Stimulated activated naive CD8-positive, alpha-beta T cell treated with anti-CD3 and anti-CD28 coated beads, Interleukin-15, Interleukin-2, amounts not matched to agents 100 U/mL and 50 U/mL, for 24 hours (primary cell): ENCODE data around the gene BARX1.
A peak's percentile ranks its signal among the peaks of the same experiment; 100 is the strongest.

Source experiments
- ATAC-seq: fragments of 150-1000 bp; cut with Tn5 transposase; one replicate; pipeline ENCODE4 v1.10.0; 2021
- DNase-seq: peaks from one replicate; pipeline ENCODE4 v3.0.0; 2021

Gene BARX1

DNA sequence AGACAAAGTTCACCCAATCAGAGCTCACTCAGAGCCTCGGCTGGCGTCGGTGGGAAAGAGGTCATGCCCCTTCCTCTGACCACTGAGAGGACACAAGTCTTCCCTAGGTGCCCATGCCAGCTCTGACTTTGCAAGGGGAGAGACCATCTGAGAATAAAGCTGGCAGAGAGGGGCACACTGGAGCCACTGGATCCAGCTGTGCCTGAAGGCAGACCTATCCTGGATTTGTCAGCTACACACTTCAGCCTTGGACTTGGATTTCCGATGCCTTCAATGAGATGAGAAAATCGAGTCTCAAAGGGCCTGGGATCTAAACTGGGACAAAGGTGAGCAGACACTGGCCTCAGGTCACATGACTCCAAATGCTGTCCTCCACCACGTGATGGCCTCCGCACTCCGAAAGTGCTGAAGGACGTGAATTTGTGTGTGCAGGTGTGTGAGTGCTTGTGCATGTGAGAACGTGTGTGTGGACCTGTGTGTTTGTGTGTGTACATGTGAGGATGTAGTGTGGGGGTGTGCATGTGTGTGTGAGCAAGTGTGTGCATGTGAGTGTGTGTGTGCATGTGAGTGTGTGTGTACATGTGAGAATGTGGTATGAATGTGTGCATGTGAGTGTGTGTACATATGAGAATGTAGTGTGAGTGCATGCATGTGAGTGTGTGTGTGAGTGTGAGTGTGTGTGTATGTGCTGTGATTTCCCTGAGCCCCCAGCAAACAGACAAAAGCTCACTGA is 37.9 kb downstream of the BARX1 start:
- no peak for ATAC-seq
- DNase-seq, result no peak

DNA sequence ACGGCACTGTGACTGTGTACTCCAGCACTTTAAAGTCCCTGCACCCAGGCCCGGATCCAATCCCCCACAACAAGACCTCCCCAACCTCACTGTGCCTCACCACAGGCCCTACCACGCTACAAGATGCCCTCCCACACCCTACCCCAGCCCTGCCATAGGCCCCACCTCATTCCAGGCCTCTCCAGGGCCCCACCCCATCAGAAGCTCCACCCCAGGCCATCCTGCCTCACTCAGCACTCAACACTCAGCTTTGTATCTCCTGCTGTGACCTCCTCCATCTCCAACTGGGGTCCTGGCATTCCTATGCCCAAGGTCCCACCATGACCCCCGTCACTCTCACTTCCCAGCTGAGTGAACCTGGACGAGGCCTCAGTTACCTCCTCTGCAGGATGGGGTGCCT is 38.8 kb downstream of the BARX1 start:
- DNase-seq (no peak), ATAC-seq (no peak)

GRCh38 chr9:93911801-93912554 is 43.2 kb downstream of the BARX1 start:
- no peak for DNase-seq
- ATAC-seq, result no peak

DNA sequence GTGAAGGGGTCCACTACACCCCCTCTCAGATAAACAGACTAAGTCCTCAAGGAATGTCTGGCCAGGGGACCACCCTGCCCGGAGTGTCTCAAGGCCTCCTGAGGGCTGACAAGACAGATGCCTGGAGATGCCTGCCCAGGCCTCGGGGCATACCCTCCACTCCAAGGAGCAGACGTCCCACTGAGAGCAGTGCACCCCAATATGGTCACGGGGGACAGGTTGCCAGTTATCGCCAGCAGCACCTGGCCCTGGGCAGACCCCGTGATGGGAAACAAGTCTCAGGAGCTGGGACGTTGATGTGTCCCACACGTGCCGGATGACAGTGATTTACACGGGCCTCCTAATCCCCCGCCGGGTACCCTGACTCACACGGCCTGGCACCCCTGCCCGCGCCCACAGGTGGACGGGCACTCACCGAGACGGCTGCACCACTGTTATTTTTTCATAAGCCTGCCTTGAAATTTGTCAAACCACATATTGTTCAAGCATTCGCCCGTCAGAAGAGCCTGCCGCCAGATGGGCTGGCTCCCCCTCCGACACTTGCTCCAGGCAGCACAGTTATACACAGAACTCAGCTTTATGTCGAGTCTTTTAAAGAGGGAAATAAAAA is 43.9 kb downstream of the BARX1 start:
- DNase-seq (no peak), ATAC-seq (no peak)

GRCh38 chr9:93910598-93910997 is 44.6 kb downstream of the BARX1 start:
- ATAC-seq (no peak), DNase-seq (no peak)

- no peak for DNase-seq
- no peak for ATAC-seq
Observed at GRCh38 chr9:93910196-93910595, 45.0 kb downstream of the BARX1 start.

DNA sequence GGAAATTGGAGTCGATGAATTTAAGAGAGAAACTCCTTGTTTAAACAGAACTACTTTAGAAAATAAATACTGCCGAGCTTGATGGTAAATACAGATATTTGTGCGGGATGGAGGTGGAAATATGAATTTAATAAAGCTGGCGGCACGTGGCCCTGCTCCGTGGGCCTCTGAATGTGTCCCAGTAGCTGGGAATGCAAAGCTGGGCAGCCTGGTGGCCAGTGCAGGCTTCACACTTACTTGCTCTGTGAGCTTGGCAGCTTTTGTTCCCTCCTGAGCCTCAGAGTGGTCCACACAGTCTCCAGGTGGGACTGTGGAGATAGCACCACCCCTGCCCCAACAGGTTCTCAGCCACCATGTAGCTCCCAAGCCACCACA is 45.9 kb downstream of the BARX1 start:
- no peak for ATAC-seq
- DNase-seq, result no peak

DNA sequence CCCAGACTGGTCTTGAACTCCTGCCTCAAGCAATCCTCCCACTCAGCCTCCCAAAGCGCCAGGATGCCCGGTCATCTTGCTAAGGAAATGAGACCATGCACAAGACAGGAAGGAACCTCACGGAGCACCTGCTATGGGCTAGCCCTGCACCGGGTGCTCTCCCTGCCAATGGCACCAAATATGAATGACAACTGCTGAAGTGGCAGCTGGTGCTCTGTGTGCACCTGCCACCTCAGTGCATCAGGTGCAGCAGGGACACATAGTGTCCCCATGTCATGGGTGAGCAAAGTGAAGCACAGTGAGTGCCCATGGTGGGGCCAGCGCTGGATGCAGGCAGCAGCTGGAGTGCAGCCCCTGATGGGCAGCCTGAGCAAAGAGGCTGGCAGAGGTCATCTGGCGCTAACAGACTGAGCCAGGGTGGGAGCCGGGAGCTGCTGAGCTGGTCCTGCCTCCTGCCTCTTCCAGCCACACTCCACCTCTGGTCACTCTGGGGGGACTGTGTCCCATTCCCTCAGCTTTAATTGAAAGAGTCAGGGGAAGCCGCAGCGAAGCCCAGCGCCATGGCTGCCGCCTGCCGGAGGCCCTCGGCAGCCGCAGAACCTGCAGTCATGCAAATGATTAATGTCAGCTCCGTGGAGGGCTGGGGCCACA is 46.4 kb downstream of the BARX1 start:
- ATAC-seq, result no peak
- DNase-seq, result no peak

DNA sequence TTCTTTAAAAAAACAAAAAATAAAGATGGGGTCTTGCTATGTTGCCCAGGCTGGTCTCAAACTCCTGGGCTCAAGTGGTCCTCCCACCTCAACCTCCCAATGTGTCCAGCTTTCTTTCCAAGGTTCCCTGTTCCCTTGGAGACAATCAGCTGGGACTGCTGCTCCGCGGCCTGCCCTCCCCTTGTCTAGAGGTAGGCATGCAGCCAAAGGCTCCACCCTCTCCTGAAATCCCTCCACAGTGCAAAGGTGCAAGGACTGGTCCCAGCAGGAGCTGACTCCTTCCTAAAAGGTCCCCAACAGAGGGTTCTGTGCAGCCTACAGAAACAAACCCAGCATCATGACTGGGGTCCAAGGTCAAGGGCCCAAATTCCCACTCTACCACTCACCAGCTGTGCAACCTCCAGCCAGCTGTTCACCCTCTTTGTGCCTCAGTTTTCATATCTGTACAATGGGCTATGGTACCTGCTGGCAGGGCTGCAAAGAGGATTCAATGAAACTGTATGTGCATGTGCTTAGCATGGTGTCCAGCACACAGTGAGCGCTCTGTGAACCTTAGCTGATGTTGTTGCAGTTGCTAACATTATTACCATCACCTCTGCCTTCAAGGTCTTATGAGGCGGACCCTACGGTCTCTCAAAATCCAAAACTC is 47.5 kb downstream of the BARX1 start:
- no peak for ATAC-seq
- no peak for DNase-seq

DNA sequence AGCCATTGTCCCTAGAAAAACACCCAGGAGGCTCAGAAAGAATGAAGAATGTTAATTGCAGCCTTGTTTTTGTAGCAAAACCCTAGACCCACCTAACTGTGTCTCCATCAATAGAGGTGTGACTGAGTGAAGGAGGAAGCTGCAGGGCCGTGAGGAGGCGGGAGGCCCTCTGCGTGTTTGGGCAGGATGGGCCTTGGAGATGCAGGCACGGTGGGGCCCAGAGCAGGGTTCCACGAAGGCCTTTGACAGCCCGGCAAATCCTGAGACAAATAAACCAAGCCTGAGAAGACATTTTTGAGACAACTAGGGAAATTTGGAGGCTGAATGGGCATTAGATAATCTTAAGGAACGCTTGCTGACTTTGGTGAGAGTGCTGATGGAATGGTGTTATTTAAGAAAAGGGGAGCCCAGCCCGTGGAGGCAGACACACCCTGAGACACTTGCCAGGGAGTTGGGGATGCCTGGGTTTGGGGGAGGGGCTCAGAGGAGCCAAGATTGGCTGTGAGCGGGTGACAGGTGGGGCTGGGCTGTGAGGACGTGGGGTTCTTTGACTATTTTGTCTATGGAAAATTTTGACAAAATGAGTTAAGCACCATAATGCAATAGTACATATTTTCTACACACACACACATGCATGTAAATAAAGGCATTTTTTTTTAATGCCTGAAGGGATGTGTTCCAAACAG is 48.8 kb downstream of the BARX1 start:
- DNase-seq (no peak), ATAC-seq (no peak)

- no peak for DNase-seq
- ATAC-seq, result no peak
Observed at GRCh38 chr9:93905473-93906133, 49.6 kb downstream of the BARX1 start.

GRCh38 chr9:93904649-93905472 is 50.3 kb downstream of the BARX1 start:
- no peak for DNase-seq
- peak; percentile 16 for ATAC-seq

DNA sequence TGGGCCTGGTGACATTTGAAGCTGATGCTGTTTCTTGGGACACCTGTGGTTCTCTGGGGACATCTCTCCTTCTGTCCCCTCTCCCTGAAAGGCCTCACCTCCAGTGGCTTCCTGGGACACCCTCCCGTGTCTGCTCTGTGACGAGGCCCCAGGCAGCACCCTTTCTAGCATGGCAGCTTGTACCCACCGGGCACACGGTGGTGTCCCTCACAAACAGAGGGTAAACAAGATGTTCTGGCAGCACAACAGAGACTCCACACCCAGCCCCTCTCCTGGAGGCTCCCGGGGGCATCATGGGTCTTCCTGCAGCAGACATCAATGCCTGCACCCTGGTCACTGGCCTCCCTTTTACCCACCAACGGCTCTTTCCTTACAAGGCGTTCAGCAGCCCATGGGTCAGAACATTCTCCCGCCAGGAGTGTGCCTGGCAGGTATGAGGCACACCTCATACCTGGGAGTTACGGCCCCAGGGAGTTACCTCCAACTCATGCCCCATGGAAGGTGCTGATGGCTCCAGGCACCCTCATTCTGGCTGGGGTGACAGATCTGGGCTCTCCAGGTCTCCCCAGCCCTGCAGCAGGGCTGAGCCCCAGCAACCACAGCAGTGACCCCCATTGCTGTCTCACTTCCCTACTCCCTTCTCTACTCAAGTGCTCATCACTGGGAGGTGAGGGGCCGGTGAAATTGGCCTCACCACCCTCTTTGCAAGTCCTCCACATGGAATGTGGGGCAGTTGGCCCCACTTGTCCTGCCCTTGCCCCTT is 51.1 kb downstream of the BARX1 start:
- ATAC-seq (no peak), DNase-seq (no peak)

DNA sequence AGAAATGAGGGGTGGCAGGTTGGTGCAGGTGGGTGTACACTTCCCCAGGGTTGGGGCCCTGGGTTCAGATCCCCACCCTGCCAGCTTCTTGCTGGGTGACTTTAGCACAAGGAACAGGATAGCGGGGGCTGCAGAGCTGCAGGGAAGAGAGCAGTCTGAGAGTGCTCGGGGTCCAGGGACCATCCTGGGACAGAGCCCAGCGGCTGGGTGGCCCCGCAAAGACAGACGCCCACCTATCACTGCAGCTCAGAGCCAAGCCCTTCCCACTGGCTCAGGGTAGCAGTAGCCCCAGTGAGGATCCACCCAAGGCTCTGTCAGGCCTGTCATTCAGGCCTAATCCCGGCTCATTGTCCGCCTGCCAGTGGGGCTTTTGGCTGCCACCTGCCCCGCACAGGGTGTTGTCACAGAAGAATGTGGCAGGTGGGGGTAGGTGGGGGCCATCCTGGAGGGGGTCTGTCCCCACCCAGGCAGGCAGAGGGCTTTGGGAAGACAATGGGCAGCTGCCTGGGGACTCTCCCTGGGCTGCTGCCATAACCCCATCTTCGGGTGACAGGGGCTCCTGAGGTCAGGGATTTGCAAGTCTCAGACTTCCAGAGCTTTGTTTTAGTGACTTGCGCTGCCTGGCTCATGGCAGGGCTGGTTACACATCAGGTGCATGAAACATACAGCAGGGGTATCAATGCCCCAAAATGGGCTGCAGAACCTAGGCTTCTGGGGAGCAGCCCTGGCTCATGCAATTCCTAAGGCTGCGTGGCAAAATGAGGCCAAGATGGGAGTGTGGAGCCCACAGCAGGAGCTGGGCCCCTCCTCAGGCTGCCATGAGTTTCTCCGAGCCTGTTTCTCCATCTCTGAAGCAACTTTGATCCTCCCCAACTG is 52.1 kb downstream of the BARX1 start:
- ATAC-seq (no peak), DNase-seq (no peak)

DNA sequence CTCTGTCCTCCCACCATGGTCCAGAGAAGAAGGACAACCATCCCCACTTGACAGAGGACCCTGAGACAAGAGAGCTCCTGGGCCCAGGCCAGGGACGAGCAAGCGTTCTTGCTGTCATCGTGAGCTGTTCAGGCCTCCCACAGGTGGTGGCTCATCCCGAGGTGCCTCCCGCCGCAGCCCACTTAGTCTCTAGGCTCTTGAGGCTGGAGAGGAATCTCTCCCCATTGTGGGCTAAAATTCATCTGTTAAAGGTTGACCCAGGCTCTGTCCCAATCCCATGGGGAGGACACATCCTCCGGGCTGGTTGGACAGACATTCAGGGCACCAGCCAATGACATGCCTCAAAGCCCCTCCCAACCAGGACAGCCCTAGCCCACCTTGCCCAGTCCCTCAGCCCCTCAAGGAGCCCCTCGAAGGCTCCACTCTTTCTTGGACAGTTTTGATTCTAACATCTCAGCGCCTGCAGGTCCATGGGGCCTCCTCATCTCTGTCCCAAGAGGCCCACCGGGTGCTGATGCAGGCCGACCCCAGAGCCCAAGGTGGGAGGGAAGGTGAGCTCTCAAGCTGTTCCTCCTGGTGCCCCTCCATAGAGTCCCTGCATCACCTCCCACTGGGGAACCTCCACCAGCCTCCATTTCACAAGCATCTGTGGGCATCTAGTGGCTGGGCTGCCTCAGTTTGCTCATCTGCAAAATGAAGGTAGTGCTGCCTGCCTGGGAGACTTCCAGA is 52.9 kb downstream of the BARX1 start:
- no peak for DNase-seq
- ATAC-seq, result no peak
